HG03439 (cell line): ENCODE measurements around the gene SPINK14.

ENCODE experiments used
- ATAC-seq: cut with Tn5 transposase; IDR thresholded peaks from one replicate; pipeline ENCODE4 v1.9.1; 2021; ENCODE audit warnings: mild to moderate bottlenecking, moderate library complexity; ENCODE audit not compliant: unreplicated experiment

The SPINK14 gene

GRCh38 chr5:148193202-148193601 lies 24.9 kb downstream of the SPINK14 start:
- ATAC-seq, result no peak

- no peak for ATAC-seq
These were observed 32.8 kb downstream of the SPINK14 start for GRCh38 chr5:148201151-148201550.

- ATAC-seq, result no peak
These were observed 34.3 kb downstream of the SPINK14 start, which contains the start of gene SPINK6 for GRCh38 chr5:148202531-148203203. SPINK6 (plus strand) TSS chr5:148203042; CDS start chr5:148203097, 55 bp downstream.

- ATAC-seq, result no peak
These were observed 36.9 kb downstream of the SPINK14 start for GRCh38 chr5:148205044-148205806.

GRCh38 chr5:148205865-148206264 lies 37.5 kb downstream of the SPINK14 start:
- ATAC-seq, result no peak

GRCh38 chr5:148206620-148207019 lies 38.3 kb downstream of the SPINK14 start:
- no peak for ATAC-seq

- no peak for ATAC-seq
These were observed 39.9 kb downstream of the SPINK14 start for GRCh38 chr5:148208226-148208625.

GRCh38 chr5:148209151-148209770 lies 40.9 kb downstream of the SPINK14 start:
- no peak for ATAC-seq

GRCh38 chr5:148214665-148215185 lies 46.4 kb downstream of the SPINK14 start:
- no peak for ATAC-seq

- ATAC-seq, result no peak
These were observed 53.2 kb downstream of the SPINK14 start for GRCh38 chr5:148221508-148221907.

- ATAC-seq, result no peak
These were observed 55.9 kb downstream of the SPINK14 start for GRCh38 chr5:148224117-148224742.
